Fibroblast of lung (primary cell): ENCODE measurements around the gene DHX38. TPM values are rescaled to one million over a fixed set of nuclear protein-coding genes. Genes with fewer than 3 reads are reported as not detected.
A peak's percentile ranks its signal among the peaks of the same experiment; 100 is the strongest.

Experiments
- DNase-seq, 2 donors: peaks; one replicate each; pipeline versions ENCODE4 v3.0.0 to v3.0.0-alpha.2; 2010; ENCODE audit warnings: low read depth in 2 of 2
- H2AFZ ChIP-seq: 2 replicates; pipeline ENCODE4 v1.5.1; 2012; ENCODE audit warnings: low read length, control low read depth, inconsistent platforms
- H3K27ac ChIP-seq: 2 replicates; pipeline ENCODE4 v1.5.1; 2011; ENCODE audit warnings: low read length, control low read depth; ENCODE audit not compliant: insufficient read depth
- H3K27me3 ChIP-seq: 2 replicates; pipeline ENCODE4 v1.5.1; 2011; ENCODE audit warnings: mild to moderate bottlenecking, low read length; ENCODE audit not compliant: control insufficient read depth, insufficient read depth
- H3K36me3 ChIP-seq: 2 replicates; pipeline ENCODE4 v1.5.1; 2011; ENCODE audit warnings: low read length; ENCODE audit not compliant: control insufficient read depth, insufficient read depth
- H3K4me1 ChIP-seq: 2 replicates; pipeline ENCODE4 v1.5.1; 2011; ENCODE audit warnings: low read length; ENCODE audit not compliant: control insufficient read depth, insufficient read depth; ENCODE audit errors: extremely low read depth
- H3K4me2 ChIP-seq: 2 replicates; pipeline ENCODE4 v1.5.1; 2011; ENCODE audit warnings: low read length, control low read depth; ENCODE audit not compliant: insufficient read depth; ENCODE audit errors: extremely low read depth
- H3K4me3 ChIP-seq, 4 experiments: fragments of 200-600 bp in 1 of 4; sonication (generic) in 1 of 4; replicated peaks in 1 of 4; 2 replicates each; pipeline ENCODE4 v1.5.1; 2011 to 2016; ENCODE audit warnings: low read length in 4 of 4, low read depth in 3 of 4, mild to moderate bottlenecking in 3 of 4, control low read depth in 2 of 4, inconsistent platforms in 1 of 4, mixed read lengths in 1 of 4; ENCODE audit not compliant: insufficient read depth in 1 of 4; ENCODE audit errors: control extremely low read depth in 1 of 4
- H3K79me2 ChIP-seq: 2 replicates; pipeline ENCODE4 v1.5.1; 2012; ENCODE audit warnings: mild to moderate bottlenecking, low read length, inconsistent platforms; ENCODE audit not compliant: control insufficient read depth, insufficient read depth
- H3K9ac ChIP-seq: 2 replicates; pipeline ENCODE4 v1.5.1; 2011; ENCODE audit warnings: mild to moderate bottlenecking, low read length, control low read depth; ENCODE audit not compliant: insufficient read depth
- H3K9me3 ChIP-seq: 2 replicates; pipeline ENCODE4 v1.5.1; 2012; ENCODE audit warnings: low read depth, low read length; ENCODE audit not compliant: control insufficient read depth, insufficient read depth
- H4K20me1 ChIP-seq: 2 replicates; pipeline ENCODE4 v1.5.1; 2011; ENCODE audit warnings: low read length; ENCODE audit not compliant: control insufficient read depth, insufficient read depth; ENCODE audit errors: extremely low read depth
- EZH2 ChIP-seq: IDR thresholded peaks from 2 replicates; pipeline ENCODE4 v1.5.1; 2012; ENCODE audit warnings: low read length, control low read depth, mild to moderate bottlenecking; ENCODE audit errors: missing control alignments
- polyA plus RNA-seq, 2 donors: library from polyadenylated mRNA; depleted of rRNA in 1 of 2; stranded (reverse) in 1 of 2; unstranded in 1 of 2; fragments of >200 nt; gene quantifications; 2 replicates each; pipeline ENCODE4 v1.2.1, GENCODE V29; 2011 to 2012; ENCODE audit warnings: missing spikeins in 1 of 2
- total RNA-seq: library from RNA; depleted of rRNA; stranded (reverse); fragments of >200 nt; gene quantifications from 2 replicates; pipeline ENCODE4 v1.2.1, GENCODE V29; 2014
- TF ChIP-seq, protein P1 (sequence below), 2 donors: IDR thresholded peaks in 1 of 2; conservative IDR thresholded peaks in 1 of 2; 1 replicate in 1 of 2; 2 replicates in 1 of 2; pipeline ENCODE4 v1.5.1; 2011 to 2012; ENCODE audit warnings: low read length in 2 of 2, control low read depth in 1 of 2, inconsistent platforms in 1 of 2, low read depth in 1 of 2, mild to moderate bottlenecking in 1 of 2

The DHX38 gene
- total and polyA plus RNA-seq, 2 donors (not counting 1 experiment from before 2014, with no cell fraction given), result 31.4 to 80.3 TPM

- Histone ChIP-seq H3K4me2 (peak overlapping the region; percentile 59), H2AFZ (peak overlapping the region; percentile 57), H3K4me1 (peaks cover 3% of the 10 kb centered on the region), H3K9ac (no peak overlapping the region), H3K9me3 (no peaks in the 10 kb centered on the region), H4K20me1 (no peaks in the 10 kb centered on the region), H3K4me3 (no peak overlapping the region), H3K27ac (no peak overlapping the region), H3K27me3 (no peaks in the 10 kb centered on the region), H3K79me2 (no peaks in the 10 kb centered on the region), H3K36me3 (no peaks in the 10 kb centered on the region)
- no peak for TF ChIP-seq EZH2
- TF ChIP-seq, protein P1, sequence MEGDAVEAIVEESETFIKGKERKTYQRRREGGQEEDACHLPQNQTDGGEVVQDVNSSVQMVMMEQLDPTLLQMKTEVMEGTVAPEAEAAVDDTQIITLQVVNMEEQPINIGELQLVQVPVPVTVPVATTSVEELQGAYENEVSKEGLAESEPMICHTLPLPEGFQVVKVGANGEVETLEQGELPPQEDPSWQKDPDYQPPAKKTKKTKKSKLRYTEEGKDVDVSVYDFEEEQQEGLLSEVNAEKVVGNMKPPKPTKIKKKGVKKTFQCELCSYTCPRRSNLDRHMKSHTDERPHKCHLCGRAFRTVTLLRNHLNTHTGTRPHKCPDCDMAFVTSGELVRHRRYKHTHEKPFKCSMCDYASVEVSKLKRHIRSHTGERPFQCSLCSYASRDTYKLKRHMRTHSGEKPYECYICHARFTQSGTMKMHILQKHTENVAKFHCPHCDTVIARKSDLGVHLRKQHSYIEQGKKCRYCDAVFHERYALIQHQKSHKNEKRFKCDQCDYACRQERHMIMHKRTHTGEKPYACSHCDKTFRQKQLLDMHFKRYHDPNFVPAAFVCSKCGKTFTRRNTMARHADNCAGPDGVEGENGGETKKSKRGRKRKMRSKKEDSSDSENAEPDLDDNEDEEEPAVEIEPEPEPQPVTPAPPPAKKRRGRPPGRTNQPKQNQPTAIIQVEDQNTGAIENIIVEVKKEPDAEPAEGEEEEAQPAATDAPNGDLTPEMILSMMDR (conservative IDR thresholded peaks at IDR 0.05 in 1 of 2, IDR thresholded peaks at IDR 0.05 in 1 of 2; ENCODE audit: low read depth in 1 of 2, low read length in 2 of 2), result peak; percentile 73 to 80
- peak; percentile 63 to 80 for DNase-seq
These were observed 31.4 kb downstream of the DHX38 start for GRCh38 chr16:72124761-72125634.

GRCh38 chr16:72125635-72126428 lies 32.2 kb downstream of the DHX38 start:
- no peaks in the 10 kb centered on the region for H3K9me3 ChIP-seq
- no peak for DNase-seq
- H3K4me3 ChIP-seq, result no peak overlapping the region
- H3K27ac ChIP-seq, result no peak overlapping the region
- no peak for TF ChIP-seq EZH2
- TF ChIP-seq, protein P1 (conservative IDR thresholded peaks at IDR 0.05 in 1 of 2, IDR thresholded peaks at IDR 0.05 in 1 of 2; ENCODE audit: low read depth in 1 of 2, low read length in 2 of 2), result no peak
- no peak overlapping the region for H2AFZ ChIP-seq
- H3K9ac ChIP-seq, result no peak overlapping the region
- no peaks in the 10 kb centered on the region for H3K36me3 ChIP-seq
- no peak overlapping the region for H3K4me2 ChIP-seq
- H4K20me1 ChIP-seq, result no peaks in the 10 kb centered on the region
- no peaks in the 10 kb centered on the region for H3K27me3 ChIP-seq
- H3K79me2 ChIP-seq, result no peaks in the 10 kb centered on the region
- peaks cover 3% of the 10 kb centered on the region for H3K4me1 ChIP-seq

GRCh38 chr16:72126429-72126765 lies 32.8 kb downstream of the DHX38 start:
- Histone ChIP-seq H2AFZ (no peak overlapping the region), H4K20me1 (no peaks in the 10 kb centered on the region), H3K36me3 (no peaks in the 10 kb centered on the region), H3K9me3 (no peaks in the 10 kb centered on the region), H3K27me3 (no peaks in the 10 kb centered on the region), H3K4me1 (peaks cover 3% of the 10 kb centered on the region), H3K79me2 (no peaks in the 10 kb centered on the region), H3K4me3 (no peak overlapping the region), H3K4me2 (no peak overlapping the region), H3K9ac (no peak overlapping the region), H3K27ac (no peak overlapping the region)
- TF ChIP-seq, protein P1 (conservative IDR thresholded peaks at IDR 0.05 in 1 of 2, IDR thresholded peaks at IDR 0.05 in 1 of 2; ENCODE audit: low read depth in 1 of 2, low read length in 2 of 2), result no peak
- no peak for TF ChIP-seq EZH2
- DNase-seq, result no peak
